CD4-positive, alpha-beta T cell (primary cell): ENCODE measurements around the gene STYXL2. TPM values are rescaled to one million over a fixed set of nuclear protein-coding genes. Genes with fewer than 3 reads are reported as not detected.

ENCODE experiments used
- ATAC-seq: fragments of 200-7000 bp; cut with Tn5 transposase; one replicate; pipeline ENCODE4 v1.10.0; 2022; ENCODE audit warnings: mild to moderate bottlenecking; ENCODE audit not compliant: poor library complexity
- CTCF ChIA-PET: fragments of 350-600 bp; sonication (Branson Sonifier 250); formaldehyde crosslinking; loops from one replicate; lab custom pipeline; 2021; ENCODE audit warnings: antibody characterized with exemption, inconsistent platforms; lab: Charles Lee
- POLR2A ChIA-PET: fragments of 350-600 bp; sonication (Branson Sonifier 250); formaldehyde crosslinking; loops from one replicate; lab custom pipeline; 2021; ENCODE audit warnings: antibody characterized with exemption, inconsistent platforms; lab: Charles Lee
- DNase-seq, 14 experiments: peaks; one replicate each; pipeline ENCODE4 v3.0.0-alpha.2; 2013 to 2020; ENCODE audit warnings: mixed read lengths in 2 of 14
- H3K27ac ChIP-seq, 2 donors: one replicate each; pipeline versions ENCODE4 v1.5.1 to v1.7.0; 2013; ENCODE audit warnings: low read length in 2 of 2, low read depth in 1 of 2, mild to moderate bottlenecking in 1 of 2
- H3K27me3 ChIP-seq, 2 experiments: 1 replicate in 1 of 2; 2 replicates in 1 of 2; pipeline versions ENCODE4 v1.6.1 to v1.7.0; 2013; ENCODE audit warnings: low read length in 2 of 2, control low read depth in 1 of 2, mild to moderate bottlenecking in 1 of 2, moderate library complexity in 1 of 2; ENCODE audit not compliant: insufficient read depth in 2 of 2, control insufficient read depth in 1 of 2
- H3K36me3 ChIP-seq: one replicate; pipeline ENCODE4 v1.6.1; 2013; ENCODE audit warnings: low read length, control low read depth; ENCODE audit not compliant: insufficient read depth
- H3K4me1 ChIP-seq: one replicate; pipeline ENCODE4 v1.6.1; 2013; ENCODE audit warnings: low read length, control low read depth; ENCODE audit not compliant: insufficient read depth
- H3K4me3 ChIP-seq: one replicate; pipeline ENCODE4 v1.5.1; 2013; ENCODE audit warnings: mild to moderate bottlenecking, low read length, moderate library complexity
- H3K9me3 ChIP-seq, 2 experiments: 1 replicate in 1 of 2; 2 replicates in 1 of 2; pipeline versions ENCODE4 v1.6.1 to v1.7.0; 2013; ENCODE audit warnings: low read length in 2 of 2, mild to moderate bottlenecking in 2 of 2, control low read depth in 1 of 2, moderate library complexity in 1 of 2; ENCODE audit not compliant: control insufficient read depth in 1 of 2, insufficient read depth in 1 of 2
- H3K27ac Mint-ChIP-seq: one replicate; pipeline ENCODE4 v1.8.0; 2020; ENCODE audit warnings: mixed read lengths
- H3K27me3 Mint-ChIP-seq: one replicate; pipeline ENCODE4 v1.8.0; 2021; ENCODE audit warnings: mixed read lengths
- H3K36me3 Mint-ChIP-seq: one replicate; pipeline ENCODE4 v1.8.0; 2021; ENCODE audit warnings: low read depth, mixed read lengths
- H3K4me1 Mint-ChIP-seq: one replicate; pipeline ENCODE4 v1.8.0; 2021; ENCODE audit warnings: low read depth, mixed read lengths
- H3K4me3 Mint-ChIP-seq: one replicate; pipeline ENCODE4 v1.8.0; 2020; ENCODE audit warnings: mild to moderate bottlenecking, mixed read lengths
- H3K9me3 Mint-ChIP-seq: one replicate; pipeline ENCODE4 v1.8.0; 2020; ENCODE audit warnings: mixed read lengths
- CTCF ChIP-seq: fragments of 200-600 bp; IDR thresholded peaks from one replicate; pipeline ENCODE4 v1.8.0; 2022; ENCODE audit warnings: antibody characterized with exemption, mild to moderate bottlenecking
- intact Hi-C, 2 experiments: fragments of 100-400 bp; cut with DNase I in 1 of 2; cut with micrococcal nuclease in 1 of 2; formaldehyde crosslinking; loops; one replicate each; pipeline versions ENCODE4 v1.15.1 to v1.9.0; 2023 to 2025; cut with DNase I, micrococcal nuclease
- total RNA-seq, 174 experiments: library from RNA in 2 of 174; stranded (reverse) in 2 of 174; gene quantifications; one replicate each; pipeline ENCODE4 v1.2.3 and lab custom pipeline; 2021 to 2026

The STYXL2 gene
- total RNA-seq, 2 experiments from 2014 or later: not detected

GRCh38 chr1:167121375-167122120 is 27.7 kb downstream of the STYXL2 start:
- peak overlapping the region; percentile 64 for H3K4me3 ChIP-seq
- H3K36me3 ChIP-seq: no peaks in the 10 kb centered on the region
- Mint-ChIP-seq H3K36me3 (no peaks in the 10 kb centered on the region), H3K27me3 (peaks cover 9% of the 10 kb centered on the region), H3K9me3 (no peaks in the 10 kb centered on the region), H3K4me3 (peak overlapping the region; percentile 87), H3K4me1 (peaks cover 12% of the 10 kb centered on the region), H3K27ac (no peak overlapping the region)
- no peak for TF ChIP-seq CTCF
- no peaks in the 10 kb centered on the region for H3K27me3 ChIP-seq
- DNase-seq: peak in 13 of 14 experiments; percentile 10 to 65 (median 32)
- CTCF ChIA-PET: interaction anchor here (0.7 to 1.7 kb wide), 5 partner anchors 32 to 215 kb away, joined by 3 to 5 read pairs (median 4); partner anchors contain the start of gene GPA33
- POLR2A ChIA-PET: interaction anchor here (1.1 to 2.8 kb wide), 5 partner anchors 12 to 98 kb away, joined by 3 to 9 read pairs (median 5); partner anchors contain the start of genes GPA33 and POU2F1
- peak; percentile 74 for ATAC-seq
- H3K27ac ChIP-seq: no peak overlapping the region
- intact Hi-C loops: loop anchor here (1.0 to 2.0 kb wide), 3 partner anchors 31 to 211 kb away; partner anchors contain the start of gene GPA33 (in 1 of the 2)
- H3K4me1 ChIP-seq: peaks cover 12% of the 10 kb centered on the region
- peaks cover 0 to 4% of the 10 kb centered on the region in 2 experiments for H3K9me3 ChIP-seq

- no peak overlapping the region for H3K27ac Mint-ChIP-seq
- intact Hi-C loops: no loop called here
- no peak overlapping the region for H3K4me3 Mint-ChIP-seq
- H3K9me3 Mint-ChIP-seq: no peaks in the 10 kb centered on the region
- no peak overlapping the region for H3K4me3 ChIP-seq
- H3K36me3 Mint-ChIP-seq: no peaks in the 10 kb centered on the region
- H3K4me1 Mint-ChIP-seq: peaks cover 12% of the 10 kb centered on the region
- ChIA-PET CTCF (no interaction called here), POLR2A (interaction anchor here (1.3 to 2.8 kb wide), 2 partner anchors 12 to 32 kb away, joined by 3 to 9 read pairs; partner anchors contain the start of gene GPA33)
- no peak for TF ChIP-seq CTCF
- peaks cover 12% of the 10 kb centered on the region for H3K4me1 ChIP-seq
- ATAC-seq: no peak
- no peak overlapping the region for H3K27ac ChIP-seq
- peaks cover 0 to 4% of the 10 kb centered on the region in 2 experiments for H3K9me3 ChIP-seq
- H3K27me3 Mint-ChIP-seq: peaks cover 9% of the 10 kb centered on the region
- no peaks in the 10 kb centered on the region for H3K27me3 ChIP-seq
- DNase-seq: no peak
- H3K36me3 ChIP-seq: no peaks in the 10 kb centered on the region
These were observed 28.2 kb downstream of the STYXL2 start for GRCh38 chr1:167122121-167122480.

- no peak for TF ChIP-seq CTCF
- DNase-seq (no peak), ATAC-seq (no peak)
- ChIA-PET CTCF (no interaction called here), POLR2A (no interaction called here)
- Mint-ChIP-seq H3K9me3 (no peaks in the 10 kb centered on the region), H3K4me1 (peaks cover 12% of the 10 kb centered on the region), H3K27me3 (peaks cover 9% of the 10 kb centered on the region), H3K36me3 (no peaks in the 10 kb centered on the region), H3K4me3 (peak overlapping the region; percentile 22), H3K27ac (no peak overlapping the region)
- intact Hi-C loops: no loop called here
- H3K9me3 ChIP-seq: peaks cover 0 to 4% of the 10 kb centered on the region in 2 experiments
- no peak overlapping the region for H3K27ac ChIP-seq
- H3K4me1 ChIP-seq: peaks cover 12% of the 10 kb centered on the region
- no peaks in the 10 kb centered on the region for H3K36me3 ChIP-seq
- no peaks in the 10 kb centered on the region for H3K27me3 ChIP-seq
- no peak overlapping the region for H3K4me3 ChIP-seq
These were observed 28.7 kb downstream of the STYXL2 start for GRCh38 chr1:167122568-167122967.
